Measurements from ENCODE around the gene LPP. TPM values are rescaled to one million over a fixed set of nuclear protein-coding genes. Genes with fewer than 3 reads are reported as not detected.

LPP gene
- total RNA-seq, 1 donor from 2014 or later: 14.2 TPM

GRCh38 chr3:188826574-188826973 is 672.6 kb downstream of the LPP start:
- FAIRE-seq: no peak
- H3K4me3 ChIP-seq (ENCODE audit: low read depth, low read length): no peak overlapping the region
- no peak for DNase-seq (ENCODE audit: low read depth)

GRCh38 chr3:188827103-188827502 is 673.1 kb downstream of the LPP start:
- no peak for TF ChIP-seq CTCF (IDR thresholded peaks at IDR 0.05; ENCODE audit: insufficient read depth, low read length, severe bottlenecking)
- Histone ChIP-seq H3K36me3 (ENCODE audit: control insufficient read depth, insufficient read depth, low read length) (no peaks in the 10 kb centered on the region), H3K4me3 (ENCODE audit: low read depth, low read length) (no peak overlapping the region), H3K27me3 (ENCODE audit: control insufficient read depth, insufficient read depth, low read length) (no peaks in the 10 kb centered on the region)
- no peak for FAIRE-seq
- no peak for DNase-seq (ENCODE audit: low read depth)

More at GRCh38 chr3:188826574-188826973, 672.6 kb downstream of the LPP start:
- H3K36me3 ChIP-seq (ENCODE audit: control insufficient read depth, insufficient read depth, low read length): no peaks in the 10 kb centered on the region
- H3K27me3 ChIP-seq (ENCODE audit: control insufficient read depth, insufficient read depth, low read length): no peaks in the 10 kb centered on the region
- no peak for TF ChIP-seq CTCF (IDR thresholded peaks at IDR 0.05; ENCODE audit: insufficient read depth, low read length, severe bottlenecking)

- H3K27me3 ChIP-seq (ENCODE audit: control insufficient read depth, insufficient read depth, low read length): no peaks in the 10 kb centered on the region
- no peak overlapping the region for H3K4me3 ChIP-seq (ENCODE audit: low read depth, low read length)
- FAIRE-seq (no peak), DNase-seq (ENCODE audit: low read depth) (no peak)
- TF ChIP-seq CTCF (IDR thresholded peaks at IDR 0.05; ENCODE audit: insufficient read depth, low read length, severe bottlenecking): no peak
- no peaks in the 10 kb centered on the region for H3K36me3 ChIP-seq (ENCODE audit: control insufficient read depth, insufficient read depth, low read length)
Measured at GRCh38 chr3:188827576-188827975, 673.6 kb downstream of the LPP start.

- no peak for FAIRE-seq
- no peak for TF ChIP-seq CTCF (IDR thresholded peaks at IDR 0.05; ENCODE audit: insufficient read depth, low read length, severe bottlenecking)
- Histone ChIP-seq H3K36me3 (ENCODE audit: control insufficient read depth, insufficient read depth, low read length) (no peaks in the 10 kb centered on the region), H3K27me3 (ENCODE audit: control insufficient read depth, insufficient read depth, low read length) (no peaks in the 10 kb centered on the region), H3K4me3 (ENCODE audit: low read depth, low read length) (no peak overlapping the region)
- no peak for DNase-seq (ENCODE audit: low read depth)
Measured at GRCh38 chr3:188829130-188829529, 675.2 kb downstream of the LPP start.

GRCh38 chr3:188829576-188829975 is 675.6 kb downstream of the LPP start:
- Histone ChIP-seq H3K36me3 (ENCODE audit: control insufficient read depth, insufficient read depth, low read length) (no peaks in the 10 kb centered on the region), H3K4me3 (ENCODE audit: low read depth, low read length) (no peak overlapping the region), H3K27me3 (ENCODE audit: control insufficient read depth, insufficient read depth, low read length) (no peaks in the 10 kb centered on the region)
- TF ChIP-seq CTCF (IDR thresholded peaks at IDR 0.05; ENCODE audit: insufficient read depth, low read length, severe bottlenecking): no peak
- no peak for DNase-seq (ENCODE audit: low read depth)
- FAIRE-seq: no peak

- Histone ChIP-seq H3K27me3 (ENCODE audit: control insufficient read depth, insufficient read depth, low read length) (no peaks in the 10 kb centered on the region), H3K4me3 (ENCODE audit: low read depth, low read length) (no peak overlapping the region), H3K36me3 (ENCODE audit: control insufficient read depth, insufficient read depth, low read length) (no peaks in the 10 kb centered on the region)
- no peak for DNase-seq (ENCODE audit: low read depth)
- FAIRE-seq: no peak
- TF ChIP-seq CTCF (IDR thresholded peaks at IDR 0.05; ENCODE audit: insufficient read depth, low read length, severe bottlenecking): no peak
Measured at GRCh38 chr3:188830893-188831292, 676.9 kb downstream of the LPP start.
